ENCODE data around the gene CNGA4.

The CNGA4 gene, protein sequence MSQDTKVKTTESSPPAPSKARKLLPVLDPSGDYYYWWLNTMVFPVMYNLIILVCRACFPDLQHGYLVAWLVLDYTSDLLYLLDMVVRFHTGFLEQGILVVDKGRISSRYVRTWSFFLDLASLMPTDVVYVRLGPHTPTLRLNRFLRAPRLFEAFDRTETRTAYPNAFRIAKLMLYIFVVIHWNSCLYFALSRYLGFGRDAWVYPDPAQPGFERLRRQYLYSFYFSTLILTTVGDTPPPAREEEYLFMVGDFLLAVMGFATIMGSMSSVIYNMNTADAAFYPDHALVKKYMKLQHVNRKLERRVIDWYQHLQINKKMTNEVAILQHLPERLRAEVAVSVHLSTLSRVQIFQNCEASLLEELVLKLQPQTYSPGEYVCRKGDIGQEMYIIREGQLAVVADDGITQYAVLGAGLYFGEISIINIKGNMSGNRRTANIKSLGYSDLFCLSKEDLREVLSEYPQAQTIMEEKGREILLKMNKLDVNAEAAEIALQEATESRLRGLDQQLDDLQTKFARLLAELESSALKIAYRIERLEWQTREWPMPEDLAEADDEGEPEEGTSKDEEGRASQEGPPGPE

GRCh38 chr11:6238902-6239301 is at the start of gene CNGA4:
CNGA4 (plus strand) TSS chr11:6239089; CDS start chr11:6239207, 118 bp downstream.
- peak; percentile 45 for DNase-seq

DNA sequence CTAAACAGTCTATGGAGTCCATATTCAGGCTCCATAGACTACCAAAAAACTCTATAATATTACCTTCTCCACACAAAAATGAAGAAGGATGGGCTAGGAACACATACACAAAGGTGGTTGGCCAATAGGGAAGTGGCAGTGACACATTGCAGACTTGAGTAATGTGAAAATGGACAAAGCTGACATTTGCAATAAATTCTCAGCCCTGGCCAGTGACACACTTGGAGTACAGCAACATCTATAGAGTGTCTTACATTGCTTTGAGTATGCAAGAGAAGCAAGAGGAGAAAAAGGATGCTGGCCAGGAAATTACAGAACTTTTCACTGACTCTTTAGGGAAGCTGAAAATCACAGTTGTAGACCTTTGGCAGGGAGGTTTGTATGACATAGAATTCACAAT is 47.1 kb upstream of the CNGA4 start:
- no peak for DNase-seq

DNA sequence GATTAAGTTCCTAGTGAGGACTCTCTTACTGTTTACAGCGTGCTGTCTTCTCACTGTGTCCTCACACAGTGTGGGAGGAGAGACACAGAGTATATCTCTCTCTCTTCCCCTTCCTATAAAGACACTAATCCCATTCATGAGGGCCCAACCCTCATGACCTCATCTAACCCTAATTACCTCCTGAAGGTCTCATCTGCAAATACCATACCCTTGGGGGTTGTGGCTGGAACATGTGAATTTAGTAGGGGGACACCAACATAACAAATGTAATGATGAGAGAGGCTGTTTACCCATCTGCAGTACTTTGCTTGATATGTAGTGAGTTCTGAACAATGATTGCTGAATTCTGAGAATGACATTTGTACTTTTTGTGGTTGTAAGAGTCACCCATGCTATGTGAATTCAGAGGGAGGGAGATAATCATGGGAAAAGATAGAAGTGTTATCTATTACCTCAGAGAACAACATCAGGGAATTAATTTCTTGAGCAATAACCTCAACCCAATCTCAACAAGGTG is 44.8 kb upstream of the CNGA4 start:
- no peak for DNase-seq

DNA sequence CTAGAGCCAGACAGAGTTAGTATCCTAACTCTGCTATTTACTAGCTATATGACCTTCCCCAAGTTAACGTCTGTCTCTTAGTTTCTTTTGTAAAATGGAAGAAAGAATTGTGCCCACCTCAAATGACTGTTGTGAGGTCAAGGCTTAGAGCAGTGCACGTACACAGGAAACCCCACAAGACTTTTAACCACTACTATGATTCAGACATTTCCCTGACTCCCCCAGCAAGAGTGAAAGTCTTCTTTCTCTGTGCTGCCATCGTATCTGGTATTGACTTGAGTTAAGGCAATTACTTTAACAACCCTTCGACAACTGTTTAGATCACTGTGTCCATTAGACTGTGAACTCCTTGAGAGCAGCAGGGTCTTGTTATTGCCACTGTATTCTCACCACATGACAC is 42.5 kb upstream of the CNGA4 start:
- DNase-seq: no peak

DNA sequence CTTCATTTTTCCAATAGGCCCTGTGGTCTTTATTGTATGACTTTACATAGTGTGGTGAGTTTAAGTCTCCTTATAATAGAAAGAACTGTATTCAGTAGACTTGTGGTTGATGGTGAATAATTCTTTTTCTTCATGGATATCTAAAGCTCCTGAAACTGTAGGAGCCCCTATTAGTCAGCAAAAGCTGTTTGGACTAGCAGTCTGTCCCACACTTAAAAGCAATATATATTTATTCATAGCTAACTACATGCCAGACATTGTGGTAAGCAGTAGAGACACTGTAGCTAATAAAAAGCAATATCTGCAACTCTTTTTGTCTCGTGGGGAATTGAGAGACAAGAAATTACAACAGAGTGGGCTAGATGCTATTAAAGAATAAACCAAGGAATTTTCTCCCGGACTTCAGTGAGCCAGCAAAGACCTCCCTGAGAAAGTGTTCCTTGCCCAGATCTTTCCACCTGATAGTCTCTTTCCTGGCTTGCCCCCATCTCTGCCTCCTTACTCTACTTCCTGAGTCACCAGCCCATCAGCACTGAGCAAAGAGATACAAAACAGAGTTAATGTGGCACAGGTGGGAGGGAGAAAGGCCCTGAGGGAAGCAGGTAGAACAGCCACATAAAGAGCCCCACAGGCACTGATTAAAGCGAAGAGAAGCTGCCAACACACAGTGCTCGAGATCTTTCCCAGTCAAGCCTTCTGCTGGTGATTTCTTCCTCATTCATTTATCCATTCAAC is 41.3 kb upstream of the CNGA4 start:
- no peak for DNase-seq

DNA sequence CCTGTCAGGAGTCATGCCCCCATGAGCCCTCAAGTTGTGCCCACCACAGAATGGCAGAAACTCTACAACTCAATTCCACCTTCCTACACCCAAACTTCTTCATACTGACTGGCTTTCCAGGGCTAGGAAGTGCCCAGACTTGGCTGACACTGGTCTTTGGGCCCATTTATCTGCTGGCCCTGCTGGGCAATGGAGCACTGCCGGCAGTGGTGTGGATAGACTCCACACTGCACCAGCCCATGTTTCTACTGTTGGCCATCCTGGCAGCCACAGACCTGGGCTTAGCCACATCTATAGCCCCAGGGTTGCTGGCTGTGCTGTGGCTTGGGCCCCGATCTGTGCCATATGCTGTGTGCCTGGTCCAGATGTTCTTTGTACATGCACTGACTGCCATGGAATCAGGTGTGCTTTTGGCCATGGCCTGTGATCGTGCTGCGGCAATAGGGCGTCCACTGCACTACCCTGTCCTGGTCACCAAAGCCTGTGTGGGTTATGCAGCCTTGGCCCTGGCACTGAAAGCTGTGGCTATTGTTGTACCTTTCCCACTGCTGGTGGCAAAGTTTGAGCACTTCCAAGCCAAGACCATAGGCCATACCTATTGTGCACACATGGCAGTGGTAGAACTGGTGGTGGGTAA is 39.6 kb upstream of the CNGA4 start, which contains the start of gene OR52W1:
Gene OR52W1, plus strand, starts transcription at position 51 of the 637 bp plus-strand sequence. Its CDS starts 0 bp downstream, at position 51.
- DNase-seq: no peak

GRCh38 chr11:6200975-6201374 is 37.9 kb upstream of the CNGA4 start:
- peak; percentile 83 for DNase-seq

DNA sequence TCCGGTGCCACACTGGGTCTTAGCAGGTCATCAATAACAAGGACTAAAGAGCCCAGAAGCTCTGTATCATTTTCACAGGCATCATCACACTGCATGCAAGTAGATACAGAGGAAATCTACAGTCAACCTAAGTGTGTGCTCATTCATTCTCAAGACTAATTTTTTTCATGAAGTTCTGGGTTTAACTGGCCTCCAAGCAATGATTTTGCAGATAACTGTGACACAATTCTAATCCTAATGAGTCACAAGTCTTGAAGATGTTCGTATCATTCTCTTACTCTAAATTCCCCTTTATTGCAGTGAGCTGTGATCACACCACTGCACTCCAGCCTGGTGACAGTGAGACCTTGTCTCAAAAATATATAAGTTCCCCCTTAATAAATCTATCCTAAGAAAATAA is 37.4 kb upstream of the CNGA4 start:
- DNase-seq: peak; percentile 50

DNA sequence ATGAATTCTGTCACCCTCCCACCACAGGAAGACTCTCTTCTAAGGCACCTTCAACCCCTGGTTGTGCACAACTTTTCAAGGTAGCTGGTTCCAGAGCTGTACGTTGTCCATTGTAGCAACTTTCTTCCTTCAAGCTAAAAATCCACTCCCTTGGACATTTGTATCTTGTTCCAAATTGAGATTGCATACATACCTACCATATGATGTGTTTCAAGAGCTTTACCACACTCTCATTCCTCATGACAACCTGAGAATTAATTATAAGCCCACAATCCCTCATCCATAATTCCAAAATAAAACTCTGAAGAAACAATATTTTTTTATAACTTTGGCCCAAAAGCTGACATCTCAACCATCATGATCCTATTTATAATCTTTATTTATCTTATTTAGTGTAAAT is 36.8 kb upstream of the CNGA4 start:
- no peak for DNase-seq

DNA sequence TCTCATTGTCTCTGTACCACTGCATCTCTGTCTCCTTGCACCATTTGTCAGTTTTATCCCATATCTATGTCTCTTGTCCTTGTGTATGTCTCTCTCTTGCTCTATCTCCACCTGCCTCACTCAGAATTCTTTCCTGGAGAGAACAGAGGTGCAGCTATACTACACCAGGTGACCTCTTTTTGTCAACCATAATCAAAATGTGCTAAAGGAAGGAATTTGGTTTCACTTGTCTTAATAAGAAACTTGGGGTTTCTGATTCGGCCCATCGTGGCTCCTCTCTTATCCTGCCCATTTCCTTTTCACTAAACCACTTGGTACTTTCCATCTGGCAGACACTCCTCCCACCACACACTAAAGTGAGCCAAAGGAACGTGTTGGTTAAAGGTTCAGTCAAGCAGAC is 35.6 kb upstream of the CNGA4 start:
- DNase-seq: no peak

- DNase-seq: peak; percentile 71
These were observed 34.2 kb upstream of the CNGA4 start for GRCh38 chr11:6204706-6205105.

- no peak for DNase-seq
These were observed 33.5 kb upstream of the CNGA4 start, which contains the start of gene C11orf42 for GRCh38 chr11:6205366-6205765. C11orf42 (plus strand) TSS chr11:6205557; CDS start chr11:6205616, 59 bp downstream.

- no peak for DNase-seq
These were observed 32.3 kb upstream of the CNGA4 start for GRCh38 chr11:6206456-6207180.

DNA sequence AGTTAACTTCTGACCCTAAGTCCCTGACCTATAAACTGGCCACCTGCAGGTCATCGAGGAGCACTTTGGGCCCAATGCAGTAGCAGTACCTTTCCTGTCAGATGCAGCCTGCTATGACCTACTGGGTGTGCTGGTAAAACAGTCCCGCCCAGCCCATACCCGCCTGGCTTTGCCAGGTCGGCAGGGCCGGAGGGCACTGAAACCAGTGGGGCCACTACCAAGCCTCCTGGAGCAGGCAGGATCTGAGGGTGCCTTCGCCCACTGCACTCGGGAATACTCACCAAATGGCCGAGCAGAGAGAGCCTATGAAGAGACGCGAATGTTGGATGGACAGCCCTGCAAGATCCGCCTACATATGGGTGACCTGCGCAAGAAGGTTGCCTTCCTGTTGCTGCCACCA is 29.1 kb upstream of the CNGA4 start:
- no peak for DNase-seq

- no peak for DNase-seq
These were observed 28.5 kb upstream of the CNGA4 start for GRCh38 chr11:6210274-6210955.

DNA sequence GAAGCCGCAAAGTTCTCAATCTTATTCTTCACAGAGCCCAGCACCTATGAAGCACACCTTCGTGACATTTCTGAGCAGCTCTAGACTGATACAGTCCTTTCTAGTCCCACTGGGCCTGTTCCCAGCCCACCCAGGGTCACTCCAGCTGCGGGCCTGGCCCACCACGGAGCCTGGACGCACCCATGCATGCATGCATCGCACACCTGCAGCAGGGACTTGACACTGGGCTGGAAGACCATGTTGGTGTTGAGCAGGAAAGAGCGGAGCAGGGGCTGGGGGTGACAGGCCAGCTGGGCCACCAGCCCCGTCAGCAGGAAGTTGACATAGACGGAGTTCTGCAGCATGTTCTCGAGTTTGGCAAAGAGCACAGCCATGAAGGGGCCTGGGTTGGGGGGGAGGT is 24.4 kb upstream of the CNGA4 start:
- DNase-seq: no peak

- no peak for DNase-seq
These were observed 22.4 kb upstream of the CNGA4 start for GRCh38 chr11:6216501-6216900.

DNA sequence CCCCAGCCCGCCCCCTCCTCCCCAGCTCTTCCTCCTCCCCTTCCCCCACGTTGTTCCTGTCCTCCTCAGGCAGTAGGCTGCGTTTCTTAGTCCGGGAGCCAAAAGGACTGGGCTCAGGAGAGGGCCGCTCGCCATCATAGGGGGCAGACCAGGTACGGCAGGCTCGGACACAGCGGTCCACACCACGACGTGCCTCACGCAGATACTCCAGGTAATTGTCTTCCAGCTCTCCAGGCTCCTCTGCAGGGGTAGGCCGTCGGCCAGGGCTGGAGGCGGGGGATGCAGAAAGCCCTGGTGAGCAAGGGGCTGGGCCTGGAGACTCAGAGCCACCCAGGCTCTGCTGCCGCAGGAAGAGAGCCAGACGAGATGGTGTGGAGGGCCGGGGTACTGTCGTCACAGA is 21.2 kb upstream of the CNGA4 start:
- no peak for DNase-seq

DNA sequence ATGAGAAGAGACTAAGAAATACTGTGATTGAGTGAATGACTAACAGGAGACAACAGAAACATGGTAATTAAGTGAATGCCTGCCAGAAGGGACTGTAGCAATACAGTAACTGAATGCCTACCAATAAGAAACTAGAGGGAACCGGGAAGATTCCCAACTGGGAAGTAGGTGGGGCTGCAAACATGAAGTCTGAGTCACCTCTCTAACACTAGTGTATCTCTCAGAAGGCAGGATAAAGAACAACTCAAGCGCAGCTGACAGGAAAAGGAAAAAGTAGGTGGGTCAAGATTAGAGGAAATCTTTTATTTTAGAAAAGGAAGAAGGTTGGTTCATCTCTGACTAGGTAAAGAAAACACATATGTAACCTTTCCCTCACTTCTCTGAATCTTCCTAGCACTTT is 19.5 kb upstream of the CNGA4 start:
- DNase-seq: no peak

DNA sequence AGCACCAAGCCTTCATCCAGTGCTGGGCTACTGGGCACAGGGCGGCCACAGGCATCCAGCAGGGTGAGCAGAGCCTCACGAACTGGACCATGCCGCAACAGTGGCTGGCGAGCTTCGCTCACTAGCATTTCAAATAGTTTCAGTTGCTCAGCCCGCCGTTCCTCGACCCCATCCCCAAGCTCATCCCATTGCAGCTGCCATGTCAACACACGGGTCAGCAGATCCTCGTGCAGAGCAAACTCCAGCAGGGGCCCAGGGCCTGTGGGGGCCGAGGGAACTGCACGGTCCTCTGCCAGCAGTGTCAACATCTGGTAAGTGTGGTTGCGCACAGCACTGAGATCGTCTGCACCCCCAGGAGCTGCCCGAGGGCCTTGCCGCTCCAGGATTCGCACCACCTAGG is 15.0 kb upstream of the CNGA4 start:
- DNase-seq: no peak

- no peak for DNase-seq
These were observed 14.5 kb upstream of the CNGA4 start for GRCh38 chr11:6224421-6224820.

DNA sequence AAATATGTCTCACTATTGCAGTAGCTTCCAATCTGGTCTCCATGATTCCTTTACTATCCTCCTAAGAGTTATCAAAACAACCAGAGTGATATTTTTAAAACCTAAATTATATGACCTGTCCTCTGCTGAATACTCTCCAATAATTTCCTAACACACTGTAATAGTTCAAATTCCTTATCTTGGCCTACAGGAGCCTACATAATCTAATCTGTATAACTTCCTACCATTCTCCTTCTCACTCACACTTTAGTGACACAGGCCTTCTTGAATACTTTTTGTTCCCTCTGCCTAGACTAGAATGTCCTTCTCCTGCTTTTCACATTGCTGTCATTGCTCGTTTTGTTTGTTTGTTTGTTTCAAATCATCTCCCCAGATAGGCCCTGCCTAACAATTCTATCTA is 13.9 kb upstream of the CNGA4 start:
- peak; percentile 44 for DNase-seq

All from hematopoietic multipotent progenitor cell treated with erythropoietin and hydrocortisone succinate and interleukin-3 and kit ligand, for 6 days (in vitro differentiated cells).